CD8-positive, alpha-beta memory T cell (primary cell): ENCODE data around the gene ZNRF1. TPM values are rescaled to one million over a fixed set of nuclear protein-coding genes. Genes with fewer than 3 reads are reported as not detected.
A peak's percentile ranks its signal among the peaks of the same experiment; 100 is the strongest.

Experiments used
- CTCF ChIA-PET: fragments of 350-600 bp; sonication (Branson Sonifier 250); formaldehyde crosslinking; loops from one replicate; lab custom pipeline; 2021; ENCODE audit warnings: antibody characterized with exemption; lab: Charles Lee
- POLR2A ChIA-PET: fragments of 350-600 bp; sonication (Branson Sonifier 250); formaldehyde crosslinking; loops from one replicate; lab custom pipeline; 2021; ENCODE audit warnings: antibody characterized with exemption; lab: Charles Lee
- DNase-seq, 5 donors: peaks; one replicate each; pipeline versions ENCODE4 v3.0.0 to v3.0.0-alpha.2; 2020 to 2022; ENCODE audit warnings: mixed read lengths in 1 of 5
- H3K27ac ChIP-seq: one replicate; pipeline ENCODE4 v1.7.0; 2013; ENCODE audit warnings: low read depth, mild to moderate bottlenecking, low read length, moderate library complexity
- H3K27me3 ChIP-seq: 2 replicates; pipeline ENCODE4 v1.7.0; 2013; ENCODE audit warnings: low read length, mild to moderate bottlenecking; ENCODE audit not compliant: insufficient read depth, poor library complexity, severe bottlenecking
- H3K36me3 ChIP-seq: 2 replicates; pipeline ENCODE4 v1.7.0; 2013; ENCODE audit warnings: mild to moderate bottlenecking, low read length, moderate library complexity; ENCODE audit not compliant: insufficient read depth
- H3K4me1 ChIP-seq: 2 replicates; pipeline ENCODE4 v1.7.0; 2013; ENCODE audit warnings: mild to moderate bottlenecking, low read length, moderate library complexity; ENCODE audit not compliant: insufficient read depth
- H3K4me3 ChIP-seq: 2 replicates; pipeline ENCODE4 v1.7.0; 2013; ENCODE audit warnings: mild to moderate bottlenecking, low read length
- H3K9me3 ChIP-seq: 2 replicates; pipeline ENCODE4 v1.7.0; 2013; ENCODE audit warnings: mild to moderate bottlenecking, low read length
- H3K27ac Mint-ChIP-seq, 8 donors: one replicate each; pipeline ENCODE4 v1.8.0; 2020 to 2021; ENCODE audit warnings: mixed read lengths in 8 of 8, mild to moderate bottlenecking in 6 of 8, inconsistent platforms in 3 of 8, moderate library complexity in 3 of 8
- H3K27me3 Mint-ChIP-seq, 2 donors: one replicate each; pipeline ENCODE4 v1.8.0; 2020 to 2021; ENCODE audit warnings: mixed read lengths in 2 of 2, mild to moderate bottlenecking in 1 of 2, moderate library complexity in 1 of 2
- H3K36me3 Mint-ChIP-seq, 3 donors: one replicate each; pipeline ENCODE4 v1.8.0; 2020 to 2021; ENCODE audit warnings: mixed read lengths in 3 of 3, inconsistent platforms in 1 of 3, mild to moderate bottlenecking in 1 of 3
- H3K4me1 Mint-ChIP-seq, 3 donors: one replicate each; pipeline ENCODE4 v1.8.0; 2020 to 2021; ENCODE audit warnings: mixed read lengths in 3 of 3, inconsistent platforms in 1 of 3, mild to moderate bottlenecking in 1 of 3
- H3K4me3 Mint-ChIP-seq, 7 donors: one replicate each; pipeline ENCODE4 v1.8.0; 2020 to 2021; ENCODE audit warnings: mixed read lengths in 7 of 7, mild to moderate bottlenecking in 6 of 7, moderate library complexity in 4 of 7, inconsistent platforms in 2 of 7
- H3K9me3 Mint-ChIP-seq, 5 donors: one replicate each; pipeline ENCODE4 v1.8.0; 2020 to 2022; ENCODE audit warnings: mixed read lengths in 5 of 5, mild to moderate bottlenecking in 3 of 5, moderate library complexity in 2 of 5, inconsistent platforms in 1 of 5
- polyA plus RNA-seq: library from polyadenylated mRNA; unstranded; fragments of 300-500 nt; fragmentation: Illumina TruSeq; gene quantifications from one replicate; pipeline ENCODE4 v1.2.3, GENCODE V29; 2021
- total RNA-seq, 2 experiments: library from RNA; stranded (reverse); gene quantifications; one replicate each; pipeline ENCODE4 v1.2.3, GENCODE V29; 2021

ZNRF1 gene
- total and polyA plus RNA-seq, 3 experiments from 2014 or later, result 2.2 to 14.1 (median 10.8) TPM

GRCh38 chr16:75070012-75070841 is 71.4 kb downstream of the ZNRF1 start:
- DNase-seq, result no peak
- Histone ChIP-seq H3K27ac (peak overlapping the region; percentile 45), H3K9me3 (no peaks in the 10 kb centered on the region), H3K27me3 (no peaks in the 10 kb centered on the region), H3K4me3 (no peak overlapping the region), H3K4me1 (peaks cover 15% of the 10 kb centered on the region), H3K36me3 (no peaks in the 10 kb centered on the region)
- Mint-ChIP-seq H3K4me1 (peaks cover 26 to 44% (median 35%) of the 10 kb centered on the region in 3 donors), H3K27ac (peak overlapping the region in 1 of 8 donors; percentile 0), H3K27me3 (peaks cover 0 to 3% of the 10 kb centered on the region in 2 donors), H3K36me3 (no peaks in the 10 kb centered on the region), H3K4me3 (no peak overlapping the region), H3K9me3 (no peaks in the 10 kb centered on the region)
- ChIA-PET POLR2A (no interaction called here), CTCF (no interaction called here)

GRCh38 chr16:75071621-75072020 is 72.8 kb downstream of the ZNRF1 start:
- H3K27ac ChIP-seq, result no peak overlapping the region
- no peak overlapping the region for H3K4me3 ChIP-seq
- Mint-ChIP-seq H3K4me1 (peaks cover 32 to 48% (median 42%) of the 10 kb centered on the region in 3 donors), H3K4me3 (no peak overlapping the region), H3K9me3 (no peaks in the 10 kb centered on the region), H3K27me3 (peaks cover 0 to 3% of the 10 kb centered on the region in 2 donors), H3K27ac (no peak overlapping the region), H3K36me3 (no peaks in the 10 kb centered on the region)
- no peaks in the 10 kb centered on the region for H3K36me3 ChIP-seq
- no peak for DNase-seq
- H3K4me1 ChIP-seq, result peaks cover 29% of the 10 kb centered on the region
- ChIA-PET CTCF (interaction anchor here (1.5 kb wide), 1 partner anchor 73 kb away, joined by 3 read pairs; the partner anchor contains the start of gene ZNRF1), POLR2A (no interaction called here)
- no peaks in the 10 kb centered on the region for H3K27me3 ChIP-seq
- H3K9me3 ChIP-seq, result no peaks in the 10 kb centered on the region

- Histone ChIP-seq H3K4me1 (peaks cover 35% of the 10 kb centered on the region), H3K27me3 (no peaks in the 10 kb centered on the region), H3K9me3 (no peaks in the 10 kb centered on the region), H3K27ac (no peak overlapping the region), H3K4me3 (no peak overlapping the region), H3K36me3 (no peaks in the 10 kb centered on the region)
- Mint-ChIP-seq H3K9me3 (no peaks in the 10 kb centered on the region), H3K4me3 (no peak overlapping the region), H3K27ac (peak overlapping the region in 2 of 8 donors; percentile 20), H3K4me1 (peaks cover 31 to 47% (median 46%) of the 10 kb centered on the region in 3 donors), H3K36me3 (no peaks in the 10 kb centered on the region), H3K27me3 (peaks cover 0 to 3% of the 10 kb centered on the region in 2 donors)
- POLR2A ChIA-PET, result no interaction called here
- CTCF ChIA-PET, result interaction anchor here (0.8 to 1.5 kb wide), 2 partner anchors 10 to 74 kb away, joined by 3 read pairs; partner anchors contain the start of gene ZNRF1
- no peak for DNase-seq
These were observed 73.6 kb downstream of the ZNRF1 start for GRCh38 chr16:75072239-75072947.

- Histone ChIP-seq H3K27ac (no peak overlapping the region), H3K4me1 (peaks cover 41% of the 10 kb centered on the region), H3K36me3 (no peaks in the 10 kb centered on the region), H3K27me3 (no peaks in the 10 kb centered on the region), H3K4me3 (no peak overlapping the region), H3K9me3 (no peaks in the 10 kb centered on the region)
- DNase-seq, result no peak
- no peaks in the 10 kb centered on the region for H3K9me3 Mint-ChIP-seq
- peak overlapping the region in 1 of 7 donors; percentile 0 for H3K4me3 Mint-ChIP-seq
- H3K27ac Mint-ChIP-seq, result peak overlapping the region in 6 of 8 donors; percentile 15 to 85 (median 66)
- CTCF ChIA-PET, result interaction anchor here (1.0 to 1.9 kb wide), 4 partner anchors 8 to 75 kb away, joined by 3 to 12 read pairs (median 6); partner anchors contain the start of gene ZNRF1
- peaks cover 34 to 51% (median 48%) of the 10 kb centered on the region in 3 donors for H3K4me1 Mint-ChIP-seq
- H3K36me3 Mint-ChIP-seq, result no peaks in the 10 kb centered on the region
- peaks cover 0 to 5% of the 10 kb centered on the region in 2 donors for H3K27me3 Mint-ChIP-seq
- POLR2A ChIA-PET, result no interaction called here
These were observed 74.9 kb downstream of the ZNRF1 start for GRCh38 chr16:75073545-75074303.

- Histone ChIP-seq H3K27ac (no peak overlapping the region), H3K27me3 (no peaks in the 10 kb centered on the region), H3K4me1 (peaks cover 41% of the 10 kb centered on the region), H3K36me3 (no peaks in the 10 kb centered on the region), H3K4me3 (no peak overlapping the region), H3K9me3 (no peaks in the 10 kb centered on the region)
- Mint-ChIP-seq H3K27ac (peak overlapping the region in 7 of 8 donors; percentile 1 to 85 (median 63)), H3K27me3 (peaks cover 0 to 5% of the 10 kb centered on the region in 2 donors), H3K4me3 (peak overlapping the region in 1 of 7 donors; percentile 0), H3K4me1 (peaks cover 34 to 51% (median 48%) of the 10 kb centered on the region in 3 donors), H3K9me3 (no peaks in the 10 kb centered on the region), H3K36me3 (no peaks in the 10 kb centered on the region)
- DNase-seq, result no peak
- ChIA-PET CTCF (interaction anchor here (1.0 to 1.9 kb wide), 6 partner anchors 9 to 189 kb away, joined by 3 to 12 read pairs (median 4); partner anchors contain the start of gene ZNRF1), POLR2A (interaction anchor here (0.8 kb wide), 1 partner anchor 34 kb away, joined by 3 read pairs; no protein-coding TSS in a partner anchor)
These were observed 75.5 kb downstream of the ZNRF1 start for GRCh38 chr16:75074304-75074793.

GRCh38 chr16:75074920-75075687 is 76.3 kb downstream of the ZNRF1 start:
- peak overlapping the region; percentile 49 for H3K4me3 ChIP-seq
- peak overlapping the region; percentile 41 to 93 (median 88) for H3K27ac Mint-ChIP-seq
- no peaks in the 10 kb centered on the region for H3K36me3 ChIP-seq
- H3K36me3 Mint-ChIP-seq, result no peaks in the 10 kb centered on the region
- peaks cover 41% of the 10 kb centered on the region for H3K4me1 ChIP-seq
- H3K4me3 Mint-ChIP-seq, result peak overlapping the region; percentile 3 to 77 (median 52)
- peaks cover 0 to 5% of the 10 kb centered on the region in 2 donors for H3K27me3 Mint-ChIP-seq
- H3K27ac ChIP-seq, result peak overlapping the region; percentile 33
- no peaks in the 10 kb centered on the region for H3K27me3 ChIP-seq
- no peaks in the 10 kb centered on the region for H3K9me3 ChIP-seq
- H3K9me3 Mint-ChIP-seq, result no peaks in the 10 kb centered on the region
- DNase-seq, result peak; percentile 75 to 90 (median 84)
- CTCF ChIA-PET, result interaction anchor here (1.0 to 1.9 kb wide), 5 partner anchors 21 to 190 kb away, joined by 3 to 12 read pairs (median 4); partner anchors contain the start of gene ZNRF1
- POLR2A ChIA-PET, result interaction anchor here (0.8 kb wide), 1 partner anchor 34 kb away, joined by 3 read pairs; no protein-coding TSS in a partner anchor
- peaks cover 32 to 51% (median 48%) of the 10 kb centered on the region in 3 donors for H3K4me1 Mint-ChIP-seq
